GM15510 (cell line): Measurements from ENCODE around the gene TAPT1.

ENCODE experiments used
- POLR2A ChIP-seq: IDR thresholded peaks from 3 replicates; pipeline ENCODE4 v1.6.1; 2011; ENCODE audit warnings: borderline replicate concordance; ENCODE audit not compliant: insufficient read length; ENCODE audit errors: extremely low read depth

The TAPT1 gene, protein sequence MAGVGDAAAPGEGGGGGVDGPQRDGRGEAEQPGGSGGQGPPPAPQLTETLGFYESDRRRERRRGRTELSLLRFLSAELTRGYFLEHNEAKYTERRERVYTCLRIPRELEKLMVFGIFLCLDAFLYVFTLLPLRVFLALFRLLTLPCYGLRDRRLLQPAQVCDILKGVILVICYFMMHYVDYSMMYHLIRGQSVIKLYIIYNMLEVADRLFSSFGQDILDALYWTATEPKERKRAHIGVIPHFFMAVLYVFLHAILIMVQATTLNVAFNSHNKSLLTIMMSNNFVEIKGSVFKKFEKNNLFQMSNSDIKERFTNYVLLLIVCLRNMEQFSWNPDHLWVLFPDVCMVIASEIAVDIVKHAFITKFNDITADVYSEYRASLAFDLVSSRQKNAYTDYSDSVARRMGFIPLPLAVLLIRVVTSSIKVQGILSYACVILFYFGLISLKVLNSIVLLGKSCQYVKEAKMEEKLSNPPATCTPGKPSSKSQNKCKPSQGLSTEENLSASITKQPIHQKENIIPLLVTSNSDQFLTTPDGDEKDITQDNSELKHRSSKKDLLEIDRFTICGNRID

DNA sequence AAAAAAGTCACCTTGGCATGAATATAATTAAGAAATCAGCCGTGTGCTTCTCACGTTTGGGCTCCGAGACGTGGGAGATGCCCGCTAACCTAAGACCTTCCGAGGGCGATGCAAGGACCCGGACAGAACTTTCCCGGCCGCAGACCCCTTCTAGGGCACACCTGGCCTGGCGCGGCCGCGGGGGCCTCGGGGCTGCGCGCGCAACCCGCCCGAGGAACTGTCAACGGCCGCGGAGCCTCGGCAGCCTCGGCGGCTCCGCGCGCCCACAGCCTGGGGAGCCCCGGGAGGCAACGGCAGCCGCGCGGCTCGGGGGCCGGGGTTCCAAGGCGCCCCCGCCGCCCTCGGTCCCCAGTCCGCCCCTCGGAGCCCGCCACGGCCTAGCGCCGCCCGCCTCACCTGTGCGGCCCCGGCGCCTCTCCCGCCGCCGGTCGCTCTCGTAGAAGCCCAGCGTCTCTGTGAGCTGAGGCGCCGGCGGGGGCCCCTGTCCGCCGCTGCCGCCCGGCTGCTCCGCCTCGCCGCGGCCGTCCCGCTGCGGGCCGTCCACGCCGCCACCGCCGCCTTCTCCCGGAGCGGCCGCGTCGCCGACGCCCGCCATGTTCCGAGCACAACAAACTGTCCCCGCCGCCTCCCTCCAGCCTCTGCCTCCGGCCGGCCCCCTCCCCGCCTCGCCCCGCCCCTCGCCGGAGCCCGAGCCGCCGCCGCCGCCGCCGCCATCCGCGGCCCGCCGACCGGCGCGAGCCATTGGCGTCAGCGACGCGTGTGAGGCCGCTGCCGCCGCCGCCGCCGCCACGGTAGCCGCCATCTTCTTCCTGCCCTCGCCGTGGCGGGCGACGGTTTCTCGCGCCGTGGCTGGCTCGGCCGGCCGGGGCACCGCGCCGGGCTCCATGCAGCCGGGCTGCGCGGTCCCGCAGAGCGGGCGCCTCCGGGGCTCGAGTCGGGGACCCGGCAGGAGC is at the start of gene TAPT1:
TSS of gene TAPT1 (minus strand) at position 609 of the 953 bp plus-strand sequence. CDS start at position 595, 14 bp downstream.
- peak; percentile 82 for TF ChIP-seq POLR2A

DNA sequence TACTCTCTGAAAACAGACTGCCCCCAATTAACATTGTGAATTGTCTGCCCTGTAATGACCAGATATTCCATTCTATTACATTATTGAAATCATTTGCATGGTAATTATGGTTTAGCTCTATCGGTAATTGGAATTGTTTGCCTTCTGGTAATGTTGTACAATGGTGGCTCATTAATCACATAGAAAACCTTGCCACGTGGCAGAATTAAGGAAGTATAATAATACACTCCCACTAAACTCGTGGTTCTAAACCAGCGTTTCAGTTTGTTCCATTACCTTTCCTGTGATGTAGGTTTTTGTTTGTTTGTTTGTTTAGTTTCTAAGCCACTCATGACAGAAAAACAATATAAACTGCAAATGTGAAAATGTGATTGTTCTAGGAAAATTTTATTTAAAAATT is 45.1 kb upstream of the TAPT1 start:
- no peak for TF ChIP-seq POLR2A

DNA sequence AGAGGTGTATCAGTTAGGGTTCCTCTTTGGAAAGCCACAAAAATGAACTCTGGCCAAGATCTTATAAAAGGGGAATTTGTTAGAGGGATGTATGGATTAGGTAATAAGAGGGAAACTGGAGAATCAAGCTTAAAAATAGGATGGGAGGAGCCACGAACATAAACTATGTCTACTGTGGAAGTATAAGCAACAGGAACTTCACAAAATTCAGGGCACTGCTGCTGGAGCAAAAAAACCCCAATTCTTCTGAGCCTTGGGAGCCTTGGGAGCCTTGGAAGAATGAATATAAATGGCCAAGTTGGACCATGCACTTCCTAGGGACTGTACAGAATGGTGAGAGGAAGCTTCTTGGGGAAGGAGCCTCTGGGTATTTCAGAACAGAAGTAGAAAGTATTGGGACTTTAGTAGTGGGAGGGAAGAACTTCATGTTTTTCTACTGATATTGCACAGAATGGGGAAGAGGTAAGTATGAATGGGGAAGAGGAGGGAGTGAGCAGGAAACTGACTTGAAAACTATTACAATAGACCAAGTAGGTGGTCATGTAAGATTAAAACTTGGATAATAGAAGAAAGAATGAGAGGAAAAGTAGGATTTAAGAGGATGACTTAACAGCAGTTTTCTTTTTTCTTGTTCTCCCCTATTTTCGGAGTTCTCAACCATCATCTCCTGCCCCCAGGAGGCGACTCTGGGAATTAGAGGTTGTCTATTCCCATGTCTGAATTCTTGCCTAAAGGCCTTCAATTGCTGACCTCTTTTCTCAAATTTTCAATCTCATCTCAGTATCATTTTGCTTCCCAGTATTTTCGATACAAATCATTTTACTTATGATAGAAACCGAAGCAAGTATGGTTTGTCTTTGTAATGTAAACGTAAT is 44.4 kb upstream of the TAPT1 start:
- no peak for TF ChIP-seq POLR2A

DNA sequence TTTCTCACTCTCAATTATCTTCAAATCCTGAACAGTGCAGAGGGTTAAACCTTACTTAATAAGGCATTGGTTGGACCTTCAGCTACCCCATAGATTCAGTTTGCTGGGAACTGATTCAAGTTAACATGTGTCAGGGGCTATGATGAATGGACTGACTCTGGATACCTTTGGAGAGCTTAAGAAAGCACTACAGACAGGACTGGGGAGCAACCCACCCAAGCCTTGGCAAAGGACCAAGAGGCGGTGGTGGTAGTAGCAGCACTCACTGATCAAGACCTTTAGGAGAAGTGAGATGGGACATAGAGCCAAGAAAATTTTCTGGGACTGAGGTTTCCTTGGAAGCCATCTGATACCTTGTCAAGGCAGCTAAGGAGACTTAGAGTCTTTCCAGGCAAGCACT is 43.0 kb upstream of the TAPT1 start:
- TF ChIP-seq POLR2A: no peak

DNA sequence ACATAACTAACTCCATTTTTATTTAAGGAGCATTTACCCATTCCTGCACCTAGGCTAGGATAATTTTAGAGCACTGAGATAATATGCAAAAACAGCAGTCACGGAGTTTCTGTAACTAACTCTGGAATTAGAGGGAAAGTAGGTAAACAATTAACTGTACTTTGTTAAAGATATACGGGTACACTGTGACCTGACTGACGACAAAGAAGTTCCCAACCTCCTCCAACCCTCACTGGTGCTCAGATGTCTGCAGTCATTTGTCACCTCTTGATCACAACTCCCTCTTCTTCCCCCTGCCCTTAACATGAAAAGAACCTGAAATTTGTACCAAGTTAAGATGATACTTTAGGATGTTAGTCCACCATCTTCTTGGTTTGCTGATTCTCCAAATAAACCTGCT is 42.0 kb upstream of the TAPT1 start:
- no peak for TF ChIP-seq POLR2A

DNA sequence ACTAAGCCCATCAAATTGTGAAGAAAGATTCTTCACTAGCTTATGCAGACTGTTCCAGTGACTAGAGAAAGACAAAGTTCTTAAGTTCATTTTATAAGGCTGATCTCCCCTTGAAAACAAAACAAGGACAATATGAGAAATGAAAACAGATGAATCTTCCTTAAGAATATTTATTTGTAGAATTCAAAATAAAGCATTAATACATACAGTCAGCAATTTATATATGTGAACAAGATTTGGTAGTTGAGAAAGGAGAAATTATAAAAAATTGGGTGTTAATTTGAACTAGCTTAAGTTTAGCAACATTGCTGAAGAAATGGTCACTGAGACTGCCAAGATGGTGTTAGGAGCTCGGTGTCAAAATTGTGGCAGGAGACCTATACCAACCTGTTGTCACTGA is 41.4 kb upstream of the TAPT1 start:
- TF ChIP-seq POLR2A: no peak

DNA sequence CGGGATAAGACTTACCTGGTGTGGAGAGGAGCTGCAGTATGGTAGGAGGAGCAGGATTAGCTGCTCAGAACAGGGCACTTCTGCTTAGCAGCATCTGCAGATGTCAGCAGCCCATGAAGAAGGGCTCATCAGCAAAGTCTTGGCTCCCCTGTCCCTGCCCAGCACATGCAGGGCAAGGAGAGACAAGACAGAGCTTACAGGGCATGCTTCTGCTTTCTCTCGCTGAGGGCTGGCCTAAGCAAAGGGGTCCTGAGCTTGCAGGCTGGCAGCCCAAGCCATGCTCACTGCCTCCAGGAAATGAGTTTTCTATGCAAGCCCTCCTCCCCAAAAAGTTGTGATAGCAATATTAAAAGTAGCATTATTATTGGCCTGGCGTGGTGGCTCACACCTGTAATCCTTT is 39.5 kb upstream of the TAPT1 start:
- no peak for TF ChIP-seq POLR2A

DNA sequence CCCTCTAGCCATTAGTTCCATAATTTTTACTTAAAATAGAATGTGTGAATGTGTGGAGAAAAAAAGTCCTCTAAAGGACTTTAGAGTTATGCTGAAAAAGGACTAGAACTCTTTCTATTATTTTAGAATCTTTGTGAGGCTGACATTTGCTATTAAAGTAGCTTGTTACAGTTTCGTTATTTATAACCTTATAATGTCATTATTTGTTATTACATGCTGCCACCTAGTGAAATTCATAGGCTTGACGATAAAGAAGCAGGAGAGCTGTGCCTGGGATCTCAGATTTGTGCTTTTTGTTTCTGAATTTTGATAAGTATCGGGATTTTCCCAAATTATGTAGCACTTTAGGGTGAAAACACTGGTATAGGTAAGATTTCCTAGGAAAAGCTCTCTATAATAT is 38.5 kb upstream of the TAPT1 start:
- TF ChIP-seq POLR2A: no peak

DNA sequence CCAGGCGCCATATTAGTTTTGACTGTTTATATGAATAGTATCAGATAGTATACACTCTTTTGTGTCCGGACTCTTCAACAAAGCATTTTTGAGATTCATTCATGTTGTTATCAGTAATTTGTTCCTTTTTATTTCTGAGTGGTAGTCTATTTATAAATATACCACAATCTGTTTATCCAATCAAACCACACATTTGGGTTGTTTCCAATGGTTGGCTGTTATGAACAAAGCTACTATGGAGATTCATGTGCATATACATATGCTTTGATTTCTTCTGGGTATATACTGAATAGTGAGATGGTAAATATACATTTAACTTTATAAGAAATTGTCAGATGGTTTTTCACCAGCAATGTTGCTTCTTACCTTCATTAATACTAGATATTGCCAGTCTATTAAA is 36.8 kb upstream of the TAPT1 start:
- TF ChIP-seq POLR2A: no peak

DNA sequence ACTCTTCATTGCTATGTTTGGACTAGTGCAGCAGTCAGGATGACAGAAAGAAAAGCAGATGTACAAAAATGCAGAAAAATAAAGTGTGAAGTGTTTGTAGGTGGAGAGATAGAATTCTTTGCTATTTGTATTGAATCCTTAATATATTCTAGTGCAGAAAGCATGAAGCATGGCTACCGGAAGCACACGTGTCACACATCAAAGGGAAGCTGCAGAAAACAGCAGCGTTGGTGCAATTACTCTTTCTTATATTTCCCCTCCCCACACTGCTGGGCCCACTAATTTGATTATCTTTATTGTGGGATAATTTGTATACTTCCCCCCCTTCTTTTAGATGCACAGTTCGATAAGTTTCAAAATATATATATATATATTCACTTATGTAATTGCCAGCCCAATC is 35.9 kb upstream of the TAPT1 start:
- TF ChIP-seq POLR2A: no peak

DNA sequence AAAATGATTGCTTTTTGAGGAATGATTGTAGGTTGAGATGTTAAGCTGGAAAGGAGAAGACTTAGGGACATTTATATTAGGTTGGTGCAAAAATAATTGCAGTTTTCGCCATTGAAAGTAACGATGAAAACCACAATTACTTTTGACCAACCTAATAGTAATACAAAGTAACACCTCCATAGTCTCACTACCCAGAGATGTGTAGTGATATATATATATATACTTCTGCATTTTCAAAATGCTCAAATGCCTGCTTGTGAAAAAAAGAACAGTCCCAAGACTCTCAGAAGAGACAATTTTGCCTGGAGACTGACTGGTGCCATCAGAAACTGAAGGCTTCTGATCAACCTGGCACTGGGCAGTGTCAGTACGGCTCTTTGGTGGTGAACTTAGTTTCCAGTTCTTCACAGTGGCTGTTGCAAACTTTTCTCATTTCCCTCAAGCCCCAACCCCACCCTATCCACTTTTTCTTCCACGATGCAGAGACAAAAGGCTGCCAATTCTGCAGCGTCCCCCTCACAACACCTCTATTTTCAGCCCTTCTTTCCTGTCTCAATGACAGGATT is 35.1 kb upstream of the TAPT1 start:
- no peak for TF ChIP-seq POLR2A

DNA sequence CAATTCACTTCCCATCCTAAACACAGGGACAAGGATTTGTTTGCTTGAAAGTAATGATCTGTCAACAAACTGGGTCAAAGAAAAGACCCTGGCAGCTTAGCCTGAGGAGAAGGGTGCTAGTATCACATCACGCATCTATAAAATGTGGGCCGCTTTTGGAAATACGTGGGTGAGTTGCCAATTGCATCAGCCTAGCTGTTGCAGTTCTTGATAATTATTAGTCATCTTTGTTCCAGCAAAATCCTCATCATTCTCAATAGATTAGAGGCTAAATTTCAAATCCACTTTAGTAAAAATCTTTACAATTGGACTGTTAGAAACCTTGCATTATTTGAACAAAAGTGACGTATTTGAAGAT is 33.6 kb upstream of the TAPT1 start:
- TF ChIP-seq POLR2A: no peak

DNA sequence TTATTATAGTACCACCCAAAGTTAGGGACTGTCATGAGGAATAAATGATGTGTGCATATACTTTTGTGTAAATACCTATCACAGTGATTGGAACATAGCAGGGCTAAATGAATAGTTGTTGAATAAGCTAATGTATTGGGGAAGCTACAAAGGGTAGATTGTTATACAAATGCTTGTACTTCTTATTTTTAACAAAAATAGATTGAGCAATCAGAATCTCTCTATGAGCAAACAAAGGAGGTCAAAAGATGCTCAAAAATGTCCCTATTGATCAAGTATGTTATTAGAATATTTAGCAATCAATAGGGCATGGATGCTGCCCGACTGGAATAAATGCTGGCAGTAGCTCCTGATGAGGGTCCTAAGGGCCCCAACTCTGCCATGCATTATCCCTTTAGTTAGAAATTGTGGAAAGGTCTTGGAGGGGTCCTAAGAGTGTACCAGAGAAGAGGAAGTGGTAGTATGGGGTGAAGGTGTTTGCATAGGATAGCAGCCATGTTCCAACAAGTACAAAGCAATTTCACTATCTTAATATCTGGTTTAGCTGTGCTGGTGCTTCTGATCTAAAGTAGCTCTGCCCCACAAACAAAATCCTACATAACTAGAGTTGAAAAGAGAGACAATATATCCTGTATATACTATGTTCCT is 33.1 kb upstream of the TAPT1 start:
- no peak for TF ChIP-seq POLR2A

DNA sequence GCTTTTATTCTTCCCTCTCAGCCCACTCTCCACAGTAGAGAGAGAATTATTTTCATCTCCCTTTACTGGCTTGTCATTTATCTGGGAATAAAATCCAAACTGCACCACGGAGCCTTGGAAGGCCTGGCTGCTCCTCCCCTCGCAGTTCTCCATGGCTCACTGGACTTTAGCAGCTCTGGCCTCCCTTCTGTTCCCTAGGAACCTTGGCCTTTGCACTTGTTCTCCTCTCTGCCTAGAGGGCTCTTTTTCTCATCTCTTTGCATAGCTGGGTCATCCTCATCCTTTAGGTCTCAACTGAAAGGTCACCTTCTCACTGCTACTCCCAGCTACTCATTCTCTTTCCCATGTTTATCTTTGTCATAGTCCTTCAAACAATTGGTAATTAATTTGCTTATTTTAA is 31.3 kb upstream of the TAPT1 start:
- TF ChIP-seq POLR2A: no peak
